GM12873 (cell line): ENCODE results near the gene COQ3.

Experiments
- TF ChIP-seq, protein P1 (sequence below): IDR thresholded peaks from 2 replicates; pipeline ENCODE4 v1.5.1; 2012; ENCODE audit warnings: low read depth, mild to moderate bottlenecking, moderate library complexity, low read length, control low read depth; ENCODE audit not compliant: insufficient read depth; ENCODE audit errors: missing control alignments

COQ3 gene

DNA sequence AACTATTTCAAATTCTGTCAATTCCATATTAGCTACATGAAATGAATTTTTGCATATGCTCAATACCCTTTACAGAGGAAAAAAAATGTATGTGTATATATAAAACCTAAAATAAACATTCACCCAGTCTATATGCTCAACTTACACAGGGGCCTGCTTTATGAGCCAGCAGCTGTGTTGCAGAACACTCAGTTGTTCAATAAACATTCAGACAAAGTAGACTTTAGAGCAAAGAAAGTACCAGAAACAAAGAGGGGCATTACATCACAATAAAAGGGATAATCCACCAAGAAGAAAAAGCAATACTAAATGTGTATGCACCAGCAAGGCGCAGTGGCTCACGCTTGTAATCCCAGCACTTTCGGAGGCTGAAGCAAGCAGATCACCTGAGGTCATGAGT, 9.5 kb downstream of the COQ3 start:
- TF ChIP-seq, protein P1, sequence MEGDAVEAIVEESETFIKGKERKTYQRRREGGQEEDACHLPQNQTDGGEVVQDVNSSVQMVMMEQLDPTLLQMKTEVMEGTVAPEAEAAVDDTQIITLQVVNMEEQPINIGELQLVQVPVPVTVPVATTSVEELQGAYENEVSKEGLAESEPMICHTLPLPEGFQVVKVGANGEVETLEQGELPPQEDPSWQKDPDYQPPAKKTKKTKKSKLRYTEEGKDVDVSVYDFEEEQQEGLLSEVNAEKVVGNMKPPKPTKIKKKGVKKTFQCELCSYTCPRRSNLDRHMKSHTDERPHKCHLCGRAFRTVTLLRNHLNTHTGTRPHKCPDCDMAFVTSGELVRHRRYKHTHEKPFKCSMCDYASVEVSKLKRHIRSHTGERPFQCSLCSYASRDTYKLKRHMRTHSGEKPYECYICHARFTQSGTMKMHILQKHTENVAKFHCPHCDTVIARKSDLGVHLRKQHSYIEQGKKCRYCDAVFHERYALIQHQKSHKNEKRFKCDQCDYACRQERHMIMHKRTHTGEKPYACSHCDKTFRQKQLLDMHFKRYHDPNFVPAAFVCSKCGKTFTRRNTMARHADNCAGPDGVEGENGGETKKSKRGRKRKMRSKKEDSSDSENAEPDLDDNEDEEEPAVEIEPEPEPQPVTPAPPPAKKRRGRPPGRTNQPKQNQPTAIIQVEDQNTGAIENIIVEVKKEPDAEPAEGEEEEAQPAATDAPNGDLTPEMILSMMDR, result no peak

DNA sequence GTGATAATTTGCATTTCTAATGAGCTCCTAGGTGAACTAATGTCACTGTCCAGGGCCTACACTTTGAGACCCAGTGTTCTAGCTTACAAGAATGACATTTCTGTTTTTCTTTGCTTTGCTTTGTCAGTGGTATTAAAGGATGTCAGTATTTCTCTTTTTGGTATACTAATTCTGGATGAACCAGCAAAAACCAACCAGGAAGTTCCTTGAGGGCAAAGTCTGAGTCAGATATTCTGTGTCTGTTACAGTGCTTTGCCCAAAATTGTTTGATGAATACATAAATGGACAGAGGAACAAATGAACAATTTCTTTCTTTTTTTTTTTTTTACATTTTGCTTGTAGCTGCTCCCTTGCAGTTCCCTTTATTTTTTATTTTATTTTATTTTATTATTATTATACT, 15.4 kb downstream of the COQ3 start:
- TF ChIP-seq, protein P1, result no peak

DNA sequence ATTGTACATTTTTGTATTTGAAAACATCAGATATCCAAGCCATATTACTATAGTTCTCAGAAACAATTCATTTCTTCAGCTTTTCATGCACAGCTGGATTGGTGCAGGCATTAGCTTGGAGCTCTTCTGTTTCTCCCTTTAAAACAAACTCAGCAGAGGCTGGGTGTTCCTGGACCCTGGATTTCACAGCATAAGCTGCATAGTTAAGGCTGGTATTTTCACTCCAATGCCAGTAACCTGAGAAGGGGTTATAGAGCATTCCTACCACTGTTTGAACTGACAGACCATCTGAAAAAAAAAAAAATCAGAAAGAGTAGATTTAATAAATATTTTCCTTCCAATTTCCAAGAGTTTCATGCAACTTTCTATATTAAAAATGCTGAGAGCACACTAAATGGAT, 24.5 kb downstream of the COQ3 start:
- TF ChIP-seq, protein P1, result no peak

DNA sequence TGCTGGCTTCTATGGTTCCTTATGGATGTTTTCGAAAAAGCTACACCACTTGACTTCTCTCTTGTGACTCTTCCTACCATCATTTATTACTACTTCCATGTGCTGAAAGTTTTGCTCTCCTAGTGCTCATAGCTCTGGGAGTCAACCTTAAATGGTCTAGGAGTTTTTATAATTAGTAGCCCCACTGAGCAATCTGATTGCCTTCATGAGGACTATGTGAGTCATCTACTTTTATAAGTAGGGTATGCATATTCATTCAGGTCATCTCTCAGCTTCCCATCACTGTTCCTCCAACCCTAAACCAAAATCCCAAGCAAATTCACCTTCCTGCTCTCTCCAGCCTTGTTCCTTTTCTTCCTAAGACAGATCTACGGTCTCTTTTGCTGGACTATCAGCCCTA, 27.1 kb downstream of the COQ3 start:
- TF ChIP-seq, protein P1, result no peak

DNA sequence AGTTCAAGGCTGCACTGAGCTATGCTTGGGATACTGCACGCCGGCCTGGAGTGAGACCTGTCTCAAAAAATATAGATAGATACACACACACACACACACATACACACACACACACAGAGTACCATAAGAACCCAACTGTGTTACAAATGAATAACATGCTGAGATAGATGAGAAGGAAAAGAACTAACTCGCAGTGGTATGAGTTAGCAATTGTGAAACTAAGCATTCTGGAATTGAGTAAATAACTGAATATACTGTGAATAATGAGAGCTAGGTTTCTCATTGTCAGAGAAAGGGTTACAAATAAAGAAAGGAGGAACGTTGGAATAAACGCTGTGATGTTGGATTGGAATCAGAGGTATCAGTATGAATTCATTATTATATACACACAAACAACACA, 30.0 kb downstream of the COQ3 start:
- TF ChIP-seq, protein P1, result no peak

DNA sequence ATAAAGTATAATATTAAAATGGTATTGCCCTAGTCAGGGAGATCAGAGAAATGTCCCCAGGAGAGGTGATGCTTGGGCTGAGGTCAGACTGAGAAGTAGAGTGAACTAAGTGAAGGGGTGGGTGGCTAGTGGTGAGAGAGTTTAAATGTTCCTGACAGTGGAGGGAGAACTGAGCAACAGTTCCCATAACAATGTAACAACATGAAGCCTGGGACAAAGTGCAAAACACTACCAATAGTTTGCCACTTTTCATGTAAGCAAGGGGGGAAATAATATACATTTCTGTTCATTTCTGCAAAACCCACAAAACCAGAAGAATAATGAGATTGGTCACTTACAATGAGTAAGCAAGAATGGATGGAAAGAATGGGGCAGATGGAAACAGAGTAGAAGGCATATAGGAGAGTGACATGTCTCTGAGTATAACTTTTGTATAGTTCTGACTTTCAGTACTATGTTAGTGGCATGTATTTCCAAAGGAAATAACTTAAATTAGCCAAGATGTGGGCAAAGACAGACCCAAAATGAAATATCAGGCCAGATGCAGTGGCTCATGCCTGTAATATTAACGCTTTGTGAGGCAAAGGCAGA, 31.2 kb downstream of the COQ3 start:
- TF ChIP-seq, protein P1, result no peak

DNA sequence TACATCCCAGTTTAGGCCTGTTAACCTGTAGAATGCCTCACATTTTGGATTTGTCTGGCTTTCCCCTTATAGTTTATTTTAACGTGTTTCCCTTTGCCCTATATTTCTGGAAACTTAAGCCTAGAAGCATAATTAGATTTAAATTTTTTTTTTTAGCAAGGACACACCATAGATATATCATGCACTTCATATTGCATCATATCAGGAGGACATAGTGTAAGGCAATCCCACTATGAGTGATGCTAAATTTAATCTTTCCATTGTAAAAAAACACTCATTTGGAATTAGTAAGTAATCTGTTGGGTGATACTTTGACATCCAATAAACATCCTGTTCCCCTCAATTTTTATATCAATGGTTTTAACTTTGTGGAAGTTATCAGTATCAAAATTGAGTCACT, 34.2 kb downstream of the COQ3 start:
- TF ChIP-seq, protein P1, result no peak
